Activated T-helper 1 cell treated with Interleukin-2 at 50 U/mL for 16 hours (primary cell): ENCODE measurements around the gene ZSCAN23.
A peak's percentile ranks its signal among the peaks of the same experiment; 100 is the strongest.
"Not testable (repeated sequence)": the region's sequence is repeated elsewhere in the genome, so short reads cannot be mapped to it uniquely, and the experiment has no call there.

Experiments used
- DNase-seq: peaks from one replicate; pipeline ENCODE4 v3.0.0-alpha.2; 2020; ENCODE audit warnings: low read depth

The ZSCAN23 gene

DNA sequence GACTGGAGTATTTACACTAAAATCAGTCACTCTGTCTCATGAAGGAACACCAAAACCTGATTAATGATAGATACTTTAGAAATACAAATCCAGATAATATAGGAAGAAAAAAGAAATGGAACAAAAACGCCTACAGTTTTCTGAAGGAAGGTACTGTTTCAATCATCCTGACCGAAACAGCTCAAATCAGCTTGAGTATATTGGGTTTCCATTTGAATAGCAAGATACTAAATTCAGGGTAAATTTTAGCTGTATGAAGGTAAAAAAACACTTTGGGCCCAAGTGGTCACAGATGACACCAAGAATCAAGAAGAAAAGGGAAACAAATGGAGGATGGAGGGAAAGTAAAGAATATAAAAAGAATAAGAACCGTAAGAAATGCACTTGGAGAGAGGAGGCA, 6.9 kb downstream of the ZSCAN23 start:
- DNase-seq: no peak

DNA sequence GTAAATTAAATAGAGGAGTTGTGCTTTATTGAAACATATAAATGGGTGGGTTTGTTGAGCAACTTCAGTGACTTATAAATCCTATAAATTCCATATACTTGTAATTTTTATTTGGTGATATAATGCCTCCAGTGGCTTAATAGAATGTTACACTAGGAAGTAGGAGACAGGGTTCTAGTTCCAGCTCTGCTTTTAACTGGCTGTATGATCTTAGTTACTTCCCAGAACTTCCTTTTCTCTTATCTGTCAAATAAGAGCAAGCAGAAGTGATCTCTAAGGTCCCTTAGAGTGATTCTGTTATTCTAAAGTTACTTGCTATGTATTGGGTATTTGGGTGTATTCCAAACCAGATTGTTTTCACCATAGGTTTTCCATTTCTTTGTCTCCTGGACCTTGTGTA, 10.2 kb downstream of the ZSCAN23 start:
- no peak for DNase-seq

DNA sequence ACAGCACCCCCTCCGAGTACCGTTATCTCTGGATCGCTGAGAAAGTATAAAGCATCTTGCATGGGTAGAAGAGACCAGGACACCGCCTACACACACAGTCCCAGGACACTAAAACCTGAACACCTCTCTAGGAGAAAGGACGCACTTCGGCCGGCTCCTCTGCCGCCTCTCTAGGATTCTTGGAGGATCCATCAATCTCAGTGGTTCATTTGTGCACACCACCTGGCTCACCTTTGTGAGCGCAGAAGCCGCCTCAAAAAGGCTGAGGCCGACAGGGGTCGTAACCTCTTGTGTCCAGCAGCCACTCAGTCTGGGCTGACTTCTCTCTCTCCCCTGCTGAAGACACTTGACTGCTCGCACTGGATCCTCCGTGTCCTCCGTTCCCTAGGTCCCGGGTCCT, 13.5 kb downstream of the ZSCAN23 start:
- no peak for DNase-seq

DNA sequence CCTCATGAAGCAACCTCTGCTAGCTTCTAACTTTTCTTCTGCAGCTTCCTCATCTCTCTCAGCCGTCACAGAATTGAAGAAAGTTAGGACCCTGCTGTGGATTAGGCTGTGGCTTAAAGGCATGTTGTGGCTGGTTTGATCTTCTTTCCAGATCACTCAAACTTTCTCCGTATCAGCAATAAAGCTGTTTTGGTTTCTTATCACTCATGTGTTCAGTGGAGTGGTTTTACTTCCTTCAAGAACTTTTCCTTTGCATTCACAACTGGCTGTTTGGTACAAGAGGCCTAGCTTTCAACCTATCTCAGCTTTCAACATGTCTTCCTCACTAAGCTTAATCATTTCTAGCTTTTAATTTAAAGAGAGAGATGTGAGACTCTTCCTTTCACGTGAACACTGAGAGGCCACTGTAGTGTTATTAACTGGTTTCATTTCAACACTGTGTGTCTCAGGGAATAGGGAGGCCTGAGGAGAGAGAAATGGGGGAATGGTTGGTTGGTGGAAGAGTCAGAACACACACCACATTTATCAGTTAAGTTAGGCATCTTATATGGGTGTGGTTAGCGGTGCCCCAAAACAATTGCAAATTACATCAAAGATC, 17.2 kb downstream of the ZSCAN23 start:
- no peak for DNase-seq

- no peak for DNase-seq
Measured at GRCh38 chr6:28424163-28424562, 19.1 kb downstream of the ZSCAN23 start.

DNA sequence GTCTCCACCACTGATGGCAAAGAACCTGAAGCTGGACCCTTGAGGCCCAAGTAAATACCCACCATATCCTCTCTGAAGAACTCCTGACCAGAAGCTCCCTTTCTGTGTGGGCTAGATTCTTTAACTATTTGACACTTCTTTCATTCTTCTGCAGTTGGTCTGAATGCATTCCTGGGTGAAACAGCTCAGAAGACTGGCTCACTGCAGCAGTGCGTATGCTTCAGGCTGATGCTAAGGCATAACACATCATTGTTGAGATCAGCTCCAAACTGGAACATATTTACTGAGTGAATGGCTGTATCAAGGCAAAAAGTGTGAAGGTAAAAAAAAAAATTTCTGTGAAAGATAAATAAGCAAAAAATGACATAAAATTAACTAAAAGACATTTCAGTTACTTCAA, 19.7 kb downstream of the ZSCAN23 start:
- DNase-seq: no peak

DNA sequence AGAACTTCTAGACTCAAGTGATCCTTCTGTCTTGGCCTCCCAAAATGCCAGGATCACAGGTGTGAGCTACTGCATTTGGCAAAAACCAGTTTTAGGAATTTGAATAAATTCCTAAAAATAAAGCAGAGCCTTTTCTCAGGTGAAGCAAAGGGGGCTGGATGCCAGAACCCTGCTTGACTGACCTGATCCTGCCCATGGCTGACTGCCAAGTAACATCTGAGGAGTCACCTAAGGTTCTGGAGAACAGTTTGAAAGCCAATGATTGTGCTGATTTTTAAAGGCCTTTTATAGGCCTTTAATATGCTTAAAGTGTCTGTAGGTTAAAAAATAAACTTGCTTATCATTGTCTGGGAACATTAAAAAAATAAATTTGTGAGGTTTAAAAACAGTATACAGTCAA, 29.6 kb downstream of the ZSCAN23 start:
- DNase-seq: no peak

GRCh38 chr6:28410767-28411166, 32.5 kb downstream of the ZSCAN23 start:
- no peak for DNase-seq

- no peak for DNase-seq
Measured at GRCh38 chr6:28408076-28408802, 35.1 kb downstream of the ZSCAN23 start.

DNA sequence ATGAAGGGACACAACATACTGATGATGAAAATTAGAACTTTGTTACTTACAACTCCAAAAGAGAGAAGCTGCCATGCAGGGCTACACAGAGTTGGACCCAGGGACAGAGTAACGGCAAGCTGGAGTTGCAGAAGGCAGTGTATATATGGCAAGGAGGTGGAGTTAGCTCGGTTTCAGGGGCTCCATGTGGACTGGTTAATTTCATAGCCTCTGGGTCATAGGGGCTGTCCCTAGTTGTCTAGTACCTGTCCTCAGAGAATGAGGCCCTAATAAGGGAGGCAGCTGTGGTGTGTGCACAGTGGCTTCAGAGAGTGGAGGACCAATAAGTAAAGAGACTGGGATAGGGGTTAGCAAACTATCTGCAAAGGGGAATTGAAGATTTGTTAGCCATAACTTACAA, 35.9 kb downstream of the ZSCAN23 start:
- DNase-seq: no peak

DNA sequence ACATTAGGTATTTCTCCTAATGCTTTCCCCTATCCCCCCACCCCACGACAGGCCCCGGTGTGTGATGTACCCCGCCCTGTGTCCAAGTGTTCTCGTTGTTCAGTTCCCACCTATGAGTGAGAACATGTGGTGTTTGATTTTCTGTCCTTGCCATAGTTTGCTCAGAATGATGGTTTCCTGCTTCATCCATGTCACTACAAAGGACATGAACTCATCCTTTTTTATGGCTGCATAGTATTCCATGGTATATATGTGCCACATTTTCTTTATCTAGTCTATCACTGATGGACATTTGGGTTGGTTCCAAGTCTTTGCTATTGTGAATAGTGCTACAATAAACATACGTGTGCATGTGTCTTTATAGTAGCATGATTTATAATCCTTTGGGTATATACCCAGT, 39.4 kb downstream of the ZSCAN23 start:
- DNase-seq: not testable (repeated sequence)

DNA sequence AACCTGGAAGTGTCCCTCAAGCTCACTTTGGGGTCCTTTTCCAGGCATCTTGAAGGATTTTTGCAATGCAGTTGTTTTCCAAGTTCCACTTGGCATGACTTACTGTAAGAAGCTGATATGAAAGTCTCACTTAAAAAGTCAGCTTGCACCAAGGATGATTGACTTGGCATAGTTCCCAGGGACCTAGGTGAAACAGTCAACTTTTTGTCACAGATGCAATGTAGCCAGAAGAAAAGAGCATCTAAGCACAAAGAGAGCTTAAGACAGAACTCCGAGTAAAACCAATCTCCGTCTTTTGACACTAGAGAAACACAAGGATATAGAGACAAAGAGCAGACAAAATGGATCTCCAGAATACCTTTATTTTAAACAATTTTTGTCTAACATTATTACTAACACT, 41.1 kb downstream of the ZSCAN23 start:
- DNase-seq: no peak

DNA sequence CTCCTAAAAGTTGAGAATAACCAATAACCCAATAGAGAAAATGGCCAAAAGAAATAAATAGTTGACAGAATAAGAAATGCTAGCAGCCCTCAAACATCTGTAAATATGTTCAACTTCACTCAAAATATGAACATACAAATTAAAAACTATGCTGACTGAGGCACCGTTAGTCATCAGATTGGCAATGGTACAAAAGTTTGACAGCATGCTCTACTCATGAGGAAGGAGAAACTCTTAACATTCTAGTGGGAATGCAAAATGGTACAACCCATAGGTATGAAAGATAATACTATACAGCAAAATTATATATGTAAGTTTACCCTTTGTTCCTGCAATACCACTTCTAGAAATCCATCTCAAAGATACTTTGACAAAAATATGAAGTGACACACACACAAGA, 42.1 kb downstream of the ZSCAN23 start:
- DNase-seq: no peak

DNA sequence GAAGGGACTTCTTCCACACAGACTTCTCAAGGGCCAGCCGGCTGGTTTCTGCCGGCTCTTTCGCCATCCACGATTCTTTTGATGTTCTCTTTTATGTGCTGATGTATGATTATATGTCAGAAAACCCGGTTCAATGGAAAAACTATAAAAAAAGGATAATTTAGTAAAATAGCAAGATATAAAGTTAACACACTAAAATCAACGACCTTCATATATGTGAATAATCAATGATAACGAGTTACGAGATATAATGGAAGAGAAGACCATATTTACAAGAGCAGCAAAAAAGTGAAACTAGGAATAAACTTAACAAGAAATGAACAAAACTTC, 43.2 kb downstream of the ZSCAN23 start:
- DNase-seq: no peak

DNA sequence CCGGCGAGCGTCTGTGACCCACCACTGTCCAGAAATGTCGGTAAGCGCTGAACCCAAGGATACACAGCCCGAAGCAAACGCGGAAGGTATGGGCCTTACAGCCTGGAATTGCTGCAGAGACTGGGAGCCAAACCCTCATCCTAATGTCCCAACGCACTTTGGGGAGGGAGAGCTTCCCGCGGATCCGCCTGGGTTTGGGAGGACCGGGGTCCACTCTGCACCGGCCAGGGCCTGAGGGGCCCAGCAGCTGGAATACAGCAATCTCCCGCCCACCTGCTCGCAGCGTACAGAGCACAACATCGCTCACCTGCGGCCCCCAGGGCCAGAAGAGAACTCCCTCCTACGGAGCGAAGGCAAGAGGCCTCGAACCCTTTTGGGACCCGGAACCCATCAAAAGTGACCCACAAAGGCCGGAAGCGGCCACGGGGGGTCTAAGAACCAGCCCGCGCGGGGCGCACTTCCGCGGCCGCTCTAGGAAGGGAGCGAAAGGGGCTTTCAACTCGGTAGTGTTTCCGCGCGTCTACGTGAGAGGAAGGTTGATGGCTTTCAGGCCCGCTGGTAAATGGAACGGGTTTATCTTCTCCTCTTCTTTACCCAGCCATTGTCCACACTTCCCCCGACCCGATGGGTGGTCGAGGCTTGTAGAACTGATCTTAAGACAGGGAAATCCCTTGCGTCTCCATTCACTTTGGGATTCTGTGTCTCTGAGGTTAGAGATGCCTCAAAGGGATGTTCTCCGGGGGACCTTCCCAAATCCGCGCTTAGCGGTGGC, 43.8 kb downstream of the ZSCAN23 start, which contains the start of gene ZSCAN12:
TSS of gene ZSCAN12 (minus strand) at position 398 of the 772 bp plus-strand sequence. CDS start 1,342 bp downstream, outside the sequence.
- peak; percentile 74 for DNase-seq

DNA sequence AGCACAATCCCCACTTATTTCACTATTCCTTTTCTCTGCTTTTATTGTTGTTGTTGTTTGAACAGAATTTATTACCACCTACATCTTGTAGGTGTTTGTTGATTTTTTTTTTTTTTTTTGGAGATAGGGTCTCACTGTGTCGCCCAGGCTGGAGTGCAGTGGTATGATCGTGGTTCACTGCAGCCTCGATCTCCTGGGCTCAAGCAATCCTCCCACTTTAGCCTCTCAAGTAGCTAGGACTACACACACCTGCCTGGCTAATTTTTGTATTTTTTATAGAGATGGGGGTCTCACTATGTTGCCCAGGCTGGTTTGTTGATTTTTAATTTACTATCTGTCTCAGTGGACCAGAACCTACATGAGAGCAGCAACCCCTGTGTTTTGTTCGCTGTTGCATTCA, 47.4 kb downstream of the ZSCAN23 start:
- DNase-seq: no peak

- no peak for DNase-seq
Measured at GRCh38 chr6:28393912-28394662, 49.2 kb downstream of the ZSCAN23 start.

DNA sequence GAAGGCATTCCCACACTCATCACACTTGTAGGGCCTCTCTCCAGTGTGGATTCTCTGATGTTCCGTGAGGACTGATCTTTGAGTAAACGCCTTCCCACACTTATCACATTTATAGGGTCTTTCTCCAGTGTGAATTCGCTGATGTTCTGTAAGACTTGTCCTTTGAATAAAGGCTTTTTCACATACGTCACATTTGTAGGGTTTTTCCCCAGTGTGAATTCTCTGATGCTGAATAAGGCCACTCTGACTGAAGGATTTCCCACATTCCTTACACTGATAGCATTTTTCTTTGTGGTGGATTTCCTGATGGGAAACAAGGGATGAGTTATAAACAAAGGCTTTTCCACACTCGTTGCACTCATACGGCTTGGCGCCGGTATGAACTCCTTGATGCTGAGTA, 52.6 kb downstream of the ZSCAN23 start:
- no peak for DNase-seq

DNA sequence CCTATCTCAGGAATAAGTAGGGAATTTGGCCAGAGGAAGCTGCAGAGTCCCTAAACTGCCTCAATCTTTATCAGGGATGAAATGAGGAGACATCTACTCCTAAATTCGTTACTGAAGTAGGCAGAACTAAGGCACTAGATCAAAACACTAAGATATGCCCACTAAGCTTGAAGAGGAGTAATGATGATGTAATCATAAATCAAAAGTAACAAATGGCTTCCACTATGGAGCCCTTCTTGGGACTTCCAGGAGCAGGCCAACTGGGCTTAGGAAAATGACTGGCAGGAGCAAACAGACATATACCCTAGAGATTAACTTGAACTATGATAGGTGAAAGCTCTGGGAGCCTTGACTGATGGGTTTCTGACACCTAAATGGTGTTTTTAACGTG, 59.2 kb downstream of the ZSCAN23 start:
- DNase-seq: no peak

DNA sequence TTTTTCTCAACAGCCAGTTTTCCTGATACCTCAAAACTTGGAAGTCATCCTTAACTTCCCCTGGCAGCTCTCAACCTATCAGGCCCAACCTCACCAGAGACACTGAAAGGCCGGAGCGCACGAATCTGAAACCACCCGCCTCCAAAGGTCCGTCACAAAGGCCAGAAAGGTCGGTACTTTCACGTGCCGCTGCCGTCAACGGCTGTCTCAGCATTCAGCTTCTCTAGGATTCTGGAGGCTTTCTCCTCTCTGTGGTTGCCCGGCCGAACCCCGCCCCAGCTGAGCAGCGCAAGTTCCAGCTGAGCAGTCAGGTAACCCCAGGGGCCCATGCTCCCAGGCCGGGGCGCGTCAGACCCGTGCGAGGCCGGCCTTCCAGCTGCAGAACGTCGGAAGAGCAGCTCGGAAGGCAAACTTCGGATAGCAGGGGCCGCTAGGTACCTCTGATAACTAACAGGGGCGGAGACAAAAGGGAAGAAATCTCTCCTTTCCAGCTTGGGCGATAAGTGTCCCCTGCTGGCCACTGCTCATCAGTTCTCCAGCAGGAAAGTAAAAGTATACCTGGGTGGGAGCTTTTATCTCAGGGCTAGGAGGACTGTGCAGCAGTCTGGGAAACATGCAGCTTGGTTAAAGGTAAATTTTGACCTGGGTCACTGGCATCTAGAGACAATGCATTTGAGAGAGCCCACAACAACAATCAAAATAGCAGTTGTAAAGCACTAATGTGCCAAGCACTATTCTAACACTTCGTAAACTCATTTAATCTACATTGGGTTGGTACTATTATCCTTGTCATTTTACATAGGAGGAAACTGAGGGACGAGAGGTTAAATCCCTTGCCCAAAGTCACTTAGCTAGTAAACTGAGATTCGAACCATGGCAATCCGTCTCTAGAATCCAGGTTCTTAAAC, 59.8 kb downstream of the ZSCAN23 start:
- DNase-seq: no peak
